SJCRH30 (cell line): ENCODE results near the gene ERN1. TPM values are rescaled to one million over a fixed set of nuclear protein-coding genes. Genes with fewer than 3 reads are reported as not detected.
A peak's percentile ranks its signal among the peaks of the same experiment; 100 is the strongest.

Experiments
- DNase-seq, 2 experiments: peaks; one replicate each; pipeline ENCODE4 v3.0.0-alpha.2; 2015 to 2020
- H3K27ac ChIP-seq: fragments of 250-450 bp; sonication (Bioruptor Pico); 2 replicates; pipeline ENCODE4 v1.5.1; 2020; ENCODE audit warnings: mild to moderate bottlenecking, moderate library complexity
- H3K27me3 ChIP-seq: fragments of 250-450 bp; sonication (Bioruptor Pico); 2 replicates; pipeline ENCODE4 v1.5.1; 2020; ENCODE audit warnings: mild to moderate bottlenecking, moderate library complexity
- H3K36me3 ChIP-seq: fragments of 250-450 bp; sonication (Bioruptor Pico); 2 replicates; pipeline ENCODE4 v1.5.1; 2020; ENCODE audit warnings: mild to moderate bottlenecking, moderate library complexity
- H3K4me1 ChIP-seq: fragments of 250-450 bp; sonication (Bioruptor Pico); 2 replicates; pipeline ENCODE4 v1.5.1; 2020; ENCODE audit warnings: mild to moderate bottlenecking, moderate library complexity
- H3K4me3 ChIP-seq: fragments of 250-450 bp; sonication (Bioruptor Pico); 2 replicates; pipeline ENCODE4 v1.5.1; 2020; ENCODE audit warnings: mild to moderate bottlenecking, moderate library complexity
- H3K9me3 ChIP-seq: fragments of 250-450 bp; sonication (Bioruptor Pico); replicated peaks from 2 replicates; pipeline ENCODE4 v1.5.1; 2020; ENCODE audit warnings: mild to moderate bottlenecking, moderate library complexity
- total RNA-seq: library from RNA; depleted of rRNA; stranded (reverse); fragments of >200 nt; shearing (Covaris generic); gene quantifications from 2 replicates; pipeline ENCODE4 v1.2.3, GENCODE V29; 2014

The ERN1 gene
- total RNA-seq, 1 experiment from 2014 or later: 2.2 TPM

DNA sequence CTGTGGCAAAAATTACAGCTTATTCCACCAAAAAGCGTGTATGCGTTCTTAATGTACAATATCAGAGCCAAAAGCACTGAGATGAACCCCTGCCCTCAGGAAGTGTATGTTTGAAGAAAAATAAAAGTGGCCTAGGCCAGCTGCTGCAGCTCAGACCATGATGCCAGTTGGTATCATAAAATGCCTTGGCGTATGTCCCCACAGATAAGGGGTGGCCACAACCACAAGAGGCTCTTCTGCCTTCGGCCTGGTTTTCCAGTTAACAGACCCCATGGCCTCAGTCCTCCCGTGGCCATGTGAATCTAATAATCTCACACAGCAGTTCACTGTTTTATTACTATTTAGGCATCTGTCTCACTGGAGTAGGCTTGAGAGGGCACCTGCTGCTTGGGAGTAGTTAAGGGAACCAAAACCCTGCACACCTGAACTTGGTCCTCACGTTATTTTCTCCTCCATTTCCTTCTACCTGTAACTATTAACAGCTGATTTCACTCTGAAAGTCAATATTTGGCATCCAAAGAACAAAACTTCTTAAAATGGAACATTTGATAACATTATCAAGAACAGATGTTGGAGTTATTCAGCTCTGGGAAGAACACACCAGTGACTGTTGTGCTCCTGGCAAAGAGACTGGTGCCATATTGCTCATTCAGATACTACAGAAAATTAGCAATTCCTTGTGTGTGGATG, 34.8 kb upstream of the ERN1 start:
- Histone ChIP-seq H3K27me3 (no peaks in the 10 kb centered on the region), H3K36me3 (peaks cover 25% of the 10 kb centered on the region), H3K27ac (no peak overlapping the region), H3K9me3 (no peaks in the 10 kb centered on the region), H3K4me3 (no peak overlapping the region), H3K4me1 (no peaks in the 10 kb centered on the region)
- no peak for DNase-seq

DNA sequence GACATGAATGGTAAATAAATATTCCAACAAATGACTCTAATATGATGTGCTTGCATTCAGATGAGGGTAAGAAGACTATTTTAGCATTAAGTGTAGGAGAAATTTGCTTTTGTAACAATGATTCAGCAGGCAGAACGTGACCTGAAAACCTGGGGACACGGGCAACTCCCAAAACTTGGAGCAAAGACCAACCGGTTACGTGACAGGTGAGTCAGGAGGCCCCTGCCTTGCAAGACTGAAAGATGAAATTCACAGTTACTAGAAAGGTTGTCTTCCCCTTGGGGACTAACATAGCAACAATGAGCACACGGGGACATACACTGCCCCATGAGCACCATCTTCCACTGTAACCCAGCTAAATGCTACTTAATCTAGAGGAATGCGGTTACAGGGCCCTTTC, 33.5 kb upstream of the ERN1 start:
- Histone ChIP-seq H3K9me3 (no peaks in the 10 kb centered on the region), H3K27ac (no peak overlapping the region), H3K4me1 (peaks cover 7% of the 10 kb centered on the region), H3K27me3 (no peaks in the 10 kb centered on the region), H3K36me3 (peaks cover 22% of the 10 kb centered on the region), H3K4me3 (no peak overlapping the region)
- DNase-seq: no peak

DNA sequence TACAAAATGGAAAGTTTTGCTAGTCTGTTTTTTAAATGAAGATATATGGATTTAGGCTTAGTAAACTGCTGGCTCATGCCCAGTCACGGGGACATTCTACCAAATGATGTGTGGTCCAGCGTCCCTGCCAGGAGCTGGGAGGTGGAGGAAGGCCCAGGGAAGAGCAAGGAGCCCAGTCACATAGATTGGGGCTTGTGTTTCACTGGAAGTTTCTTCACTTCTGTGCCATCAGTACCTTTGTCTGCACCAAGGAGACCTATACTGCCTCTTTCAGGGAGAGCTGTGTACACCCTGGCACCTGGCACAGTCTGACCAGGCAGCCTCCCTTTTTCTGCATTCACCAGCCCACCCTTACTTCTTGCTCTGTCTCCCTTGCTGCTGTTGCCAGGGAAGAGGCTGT, 32.6 kb upstream of the ERN1 start:
- Histone ChIP-seq H3K9me3 (no peaks in the 10 kb centered on the region), H3K4me3 (no peak overlapping the region), H3K36me3 (peaks cover 16% of the 10 kb centered on the region), H3K27ac (no peak overlapping the region), H3K4me1 (peaks cover 17% of the 10 kb centered on the region), H3K27me3 (no peaks in the 10 kb centered on the region)
- DNase-seq: no peak

DNA sequence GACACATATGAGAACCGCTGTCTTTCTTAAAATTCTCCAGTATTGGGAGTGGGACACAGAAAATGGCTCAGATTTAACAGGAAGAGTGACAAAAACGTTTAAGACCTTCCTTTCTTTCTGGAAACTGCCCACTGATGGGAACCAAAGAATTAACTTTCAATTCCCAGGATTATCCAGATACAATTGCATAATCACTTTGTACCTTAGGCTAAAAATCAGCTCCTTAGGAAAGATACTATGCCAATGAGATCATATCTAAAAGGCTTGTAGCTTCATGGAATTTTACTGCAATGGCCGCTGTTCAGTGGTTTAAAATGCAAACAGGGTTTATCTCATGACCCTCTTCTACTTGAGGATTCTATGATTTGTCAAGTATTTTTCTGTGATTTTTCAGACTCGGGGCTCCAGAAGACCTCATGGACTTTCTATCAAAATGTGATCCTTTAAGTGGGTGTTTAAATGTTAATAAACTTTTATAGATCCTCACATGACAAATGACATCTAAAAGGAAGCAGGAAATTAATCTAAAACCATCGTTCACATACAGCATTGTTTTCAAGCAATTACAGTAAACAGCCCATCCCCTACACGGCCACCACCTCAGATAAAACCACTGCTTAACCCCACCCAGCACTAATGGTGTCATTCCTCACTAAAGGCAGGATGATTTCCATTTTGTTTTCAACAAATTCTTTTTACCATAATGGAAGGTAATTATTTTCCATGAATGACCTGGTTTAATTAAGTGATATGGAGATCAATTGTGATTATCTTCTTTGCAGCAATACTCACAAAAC, 31.6 kb upstream of the ERN1 start:
- Histone ChIP-seq H3K27me3 (no peaks in the 10 kb centered on the region), H3K9me3 (no peaks in the 10 kb centered on the region), H3K4me3 (no peak overlapping the region), H3K36me3 (peaks cover 16% of the 10 kb centered on the region), H3K27ac (no peak overlapping the region), H3K4me1 (peaks cover 26% of the 10 kb centered on the region)
- no peak for DNase-seq

DNA sequence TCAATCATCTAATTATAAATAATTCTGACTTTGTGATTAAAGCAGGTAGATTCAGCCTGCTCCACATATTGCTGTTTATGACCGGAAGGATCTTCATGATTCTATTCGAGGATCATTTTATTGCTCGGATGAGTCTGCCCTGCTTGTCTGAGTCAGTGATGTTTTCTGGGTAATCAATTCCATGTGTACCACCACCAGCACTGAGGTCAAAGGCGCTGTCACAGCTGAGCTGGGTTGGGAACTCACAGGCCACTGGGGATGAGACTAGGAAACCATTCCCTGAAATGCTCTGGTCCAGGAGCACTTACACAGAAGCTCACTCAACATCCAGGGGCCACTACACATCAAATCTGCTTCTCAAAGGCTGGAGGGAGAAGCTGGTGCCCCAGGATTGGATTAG, 30.4 kb upstream of the ERN1 start:
- Histone ChIP-seq H3K27ac (no peak overlapping the region), H3K36me3 (peaks cover 10% of the 10 kb centered on the region), H3K4me1 (peaks cover 34% of the 10 kb centered on the region), H3K9me3 (no peaks in the 10 kb centered on the region), H3K27me3 (no peaks in the 10 kb centered on the region), H3K4me3 (no peak overlapping the region)
- no peak for DNase-seq

GRCh38 chr17:64158831-64159590, 29.1 kb upstream of the ERN1 start:
- Histone ChIP-seq H3K4me1 (peaks cover 34% of the 10 kb centered on the region), H3K27ac (no peak overlapping the region)

GRCh38 chr17:64158406-64158805, 28.5 kb upstream of the ERN1 start:
- DNase-seq: peak in 1 of 2 experiments; percentile 57
- H3K4me1 ChIP-seq: peaks cover 34% of the 10 kb centered on the region
- H3K9me3 ChIP-seq: no peaks in the 10 kb centered on the region
- H3K4me3 ChIP-seq: no peak overlapping the region
- H3K27me3 ChIP-seq: no peaks in the 10 kb centered on the region
- peaks cover 11% of the 10 kb centered on the region for H3K36me3 ChIP-seq
- H3K27ac ChIP-seq: no peak overlapping the region

More at GRCh38 chr17:64158831-64159590, 29.1 kb upstream of the ERN1 start:
- H3K4me3 ChIP-seq: no peak overlapping the region
- H3K36me3 ChIP-seq: peaks cover 7% of the 10 kb centered on the region
- DNase-seq: no peak
- H3K27me3 ChIP-seq: no peaks in the 10 kb centered on the region
- H3K9me3 ChIP-seq: no peaks in the 10 kb centered on the region

GRCh38 chr17:64157669-64158180, 27.8 kb upstream of the ERN1 start:
- Histone ChIP-seq H3K27me3 (no peaks in the 10 kb centered on the region), H3K27ac (no peak overlapping the region), H3K4me1 (peaks cover 34% of the 10 kb centered on the region), H3K36me3 (peaks cover 17% of the 10 kb centered on the region), H3K9me3 (no peaks in the 10 kb centered on the region), H3K4me3 (no peak overlapping the region)
- no peak for DNase-seq

DNA sequence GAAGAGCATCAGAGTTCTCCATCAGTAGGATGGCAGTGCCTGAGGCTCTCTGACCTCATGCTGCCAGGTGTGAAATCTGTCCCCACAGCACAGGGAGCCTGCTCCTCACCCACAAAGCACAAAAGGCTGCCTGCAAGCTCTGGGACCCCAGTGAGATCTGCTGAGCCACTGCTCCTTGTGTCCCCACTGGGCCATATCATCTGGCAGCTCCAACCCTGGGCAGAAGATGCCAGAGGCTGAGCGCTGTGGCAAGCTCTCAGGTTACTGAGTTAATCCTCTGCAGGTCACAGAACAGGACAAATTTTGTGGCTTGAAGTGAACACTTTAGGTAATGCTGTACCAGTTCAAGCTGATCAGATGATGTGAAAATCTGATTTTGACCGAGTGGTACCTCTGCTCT, 26.7 kb upstream of the ERN1 start:
- no peak overlapping the region for H3K4me3 ChIP-seq
- H3K27ac ChIP-seq: peak overlapping the region; percentile 36
- peaks cover 20% of the 10 kb centered on the region for H3K36me3 ChIP-seq
- DNase-seq: peak; percentile 35 to 65
- H3K4me1 ChIP-seq: peaks cover 34% of the 10 kb centered on the region
- H3K9me3 ChIP-seq: no peaks in the 10 kb centered on the region
- no peaks in the 10 kb centered on the region for H3K27me3 ChIP-seq

DNA sequence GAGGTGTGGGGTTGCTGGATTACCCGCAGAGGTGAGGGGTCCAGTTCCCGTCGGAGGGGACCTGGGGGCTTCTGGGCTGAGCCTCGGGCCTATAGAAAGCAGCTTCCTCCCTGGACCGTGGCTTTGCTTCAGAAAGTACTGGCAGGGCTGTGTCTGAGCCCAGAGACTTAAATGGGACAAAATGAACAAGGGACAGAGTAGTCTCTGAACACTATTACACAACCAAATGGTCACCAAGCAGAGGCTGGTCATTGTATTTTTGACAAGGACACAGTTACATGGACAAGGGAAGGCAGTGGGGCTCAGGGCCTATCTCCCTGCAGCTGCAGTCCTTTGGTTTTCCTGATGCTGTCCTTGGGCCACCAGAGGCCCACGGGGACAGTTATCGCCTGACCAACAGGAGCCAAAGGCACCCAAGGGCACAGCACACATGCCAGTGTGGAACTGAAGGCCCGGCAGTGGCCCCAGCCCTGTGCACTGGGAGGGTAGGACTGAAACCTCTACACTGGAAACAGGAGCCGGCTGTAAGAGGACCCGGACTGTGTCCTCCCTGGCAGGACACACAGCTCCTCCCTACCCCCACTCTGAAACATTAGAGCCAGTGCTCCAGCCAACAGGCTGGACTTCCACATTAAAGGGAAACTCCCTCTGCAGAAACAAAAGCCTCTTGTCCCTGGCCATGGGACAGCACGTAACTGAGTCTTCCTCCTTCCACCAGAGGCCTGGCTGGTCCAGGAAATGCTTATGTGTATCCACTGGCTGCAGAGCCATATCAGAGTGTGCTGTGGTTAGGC, 26.0 kb upstream of the ERN1 start:
- Histone ChIP-seq H3K4me1 (peaks cover 34% of the 10 kb centered on the region), H3K27me3 (no peaks in the 10 kb centered on the region), H3K27ac (peak overlapping the region; percentile 36), H3K9me3 (no peaks in the 10 kb centered on the region), H3K4me3 (no peak overlapping the region), H3K36me3 (peaks cover 20% of the 10 kb centered on the region)
- DNase-seq: peak; percentile 67 to 88

DNA sequence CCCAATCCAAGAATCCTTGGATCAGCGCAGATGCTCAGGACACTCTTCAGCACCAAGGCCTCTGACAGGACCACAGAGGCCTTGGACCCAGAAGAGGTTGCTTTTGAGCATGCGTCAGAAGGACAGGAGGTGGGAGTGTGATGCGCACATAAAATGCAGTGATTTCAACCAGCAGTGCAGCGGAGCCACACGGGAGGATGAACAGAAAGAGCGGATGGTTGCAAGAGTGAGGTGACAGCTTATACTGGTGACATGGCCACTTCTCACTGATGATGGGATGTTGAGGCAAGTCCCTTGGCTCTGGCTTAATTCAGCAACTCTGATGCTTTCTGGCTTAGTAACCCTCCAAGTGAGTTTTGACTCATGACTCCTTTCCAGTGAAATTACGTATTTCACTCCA, 25.2 kb upstream of the ERN1 start:
- Histone ChIP-seq H3K9me3 (no peaks in the 10 kb centered on the region), H3K27ac (no peak overlapping the region), H3K36me3 (peaks cover 19% of the 10 kb centered on the region), H3K4me1 (peaks cover 34% of the 10 kb centered on the region), H3K27me3 (no peaks in the 10 kb centered on the region), H3K4me3 (no peak overlapping the region)
- DNase-seq: no peak

DNA sequence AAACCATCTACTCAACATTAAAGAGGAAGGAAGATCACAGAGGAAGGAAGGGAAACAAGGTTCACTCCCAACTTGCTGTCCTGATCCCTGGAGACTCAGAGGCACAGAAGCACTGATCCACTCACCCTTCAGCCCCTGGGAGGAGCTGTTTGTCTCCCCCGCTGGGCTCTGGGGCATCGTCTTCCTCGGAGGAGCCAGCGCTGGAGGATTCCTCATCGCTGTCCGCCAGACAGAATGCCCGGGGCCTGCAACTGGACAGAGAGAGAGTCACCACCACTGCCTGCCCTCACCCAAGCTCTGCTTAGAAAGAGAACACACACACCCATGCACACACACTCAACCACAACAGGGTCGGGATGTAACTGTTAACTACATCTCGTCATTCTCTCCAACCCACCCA, 24.8 kb upstream of the ERN1 start:
- peaks cover 20% of the 10 kb centered on the region for H3K36me3 ChIP-seq
- no peak for DNase-seq
- H3K9me3 ChIP-seq: no peaks in the 10 kb centered on the region
- H3K27me3 ChIP-seq: no peaks in the 10 kb centered on the region
- no peak overlapping the region for H3K4me3 ChIP-seq
- no peak overlapping the region for H3K27ac ChIP-seq
- H3K4me1 ChIP-seq: peaks cover 34% of the 10 kb centered on the region

DNA sequence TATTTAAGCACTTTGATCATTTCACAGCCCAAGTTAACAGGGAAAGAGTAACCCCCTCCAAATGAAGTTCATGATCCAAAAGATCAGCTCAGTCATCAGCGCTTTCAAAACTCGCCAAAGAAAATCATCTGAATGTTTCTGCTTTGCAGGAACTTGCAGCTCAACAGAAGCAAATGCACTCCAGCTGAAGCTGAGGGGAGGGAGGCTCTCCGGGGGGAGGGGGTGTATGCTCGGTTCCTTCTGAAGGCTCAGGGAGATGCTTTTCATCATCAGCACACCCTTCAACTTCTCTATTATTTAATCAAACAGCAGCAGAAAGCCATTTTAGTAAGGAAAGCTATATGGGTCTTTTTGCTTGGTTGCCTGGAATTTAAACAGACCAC, 24.4 kb upstream of the ERN1 start:
- Histone ChIP-seq H3K4me1 (peaks cover 34% of the 10 kb centered on the region), H3K9me3 (no peaks in the 10 kb centered on the region), H3K4me3 (no peak overlapping the region), H3K27me3 (no peaks in the 10 kb centered on the region), H3K36me3 (peaks cover 20% of the 10 kb centered on the region), H3K27ac (no peak overlapping the region)
- DNase-seq: no peak

- no peak overlapping the region for H3K27ac ChIP-seq
- DNase-seq: no peak
- H3K4me1 ChIP-seq: peaks cover 30% of the 10 kb centered on the region
- peaks cover 23% of the 10 kb centered on the region for H3K36me3 ChIP-seq
- no peaks in the 10 kb centered on the region for H3K9me3 ChIP-seq
- H3K27me3 ChIP-seq: no peaks in the 10 kb centered on the region
- H3K4me3 ChIP-seq: no peak overlapping the region
These were observed 23.8 kb upstream of the ERN1 start for GRCh38 chr17:64153565-64154312.
